HL-60 (cell line): ENCODE data around the gene SPATS2L.

Experiments used
- DNase-seq, 2 experiments: peaks; one replicate each; pipeline ENCODE4 v3.0.0-alpha.2; 2010 to 2020; ENCODE audit warnings: low read depth in 1 of 2, low spot score in 1 of 2
- H3K27ac ChIP-seq: fragments of 250-450 bp; sonication (Bioruptor Pico); replicated peaks from 2 replicates; pipeline ENCODE4 v1.5.1; 2020; ENCODE audit warnings: mild to moderate bottlenecking, moderate library complexity
- H3K27me3 ChIP-seq: fragments of 250-450 bp; sonication (Bioruptor Pico); 2 replicates; pipeline ENCODE4 v1.5.1; 2021; ENCODE audit warnings: mild to moderate bottlenecking, moderate library complexity; ENCODE audit not compliant: insufficient read depth, poor library complexity, severe bottlenecking
- H3K4me3 ChIP-seq: replicated peaks from 2 replicates; pipeline ENCODE4 v1.5.1; 2011; ENCODE audit warnings: mild to moderate bottlenecking, control low read depth, low read length; ENCODE audit not compliant: insufficient read depth
- GABPA ChIP-seq: IDR thresholded peaks from 2 replicates; pipeline ENCODE4 v1.6.1; 2012; ENCODE audit warnings: low read depth
- POLR2AphosphoS5 ChIP-seq: IDR thresholded peaks from 2 replicates; pipeline ENCODE4 v1.6.1; 2012; ENCODE audit warnings: low read depth
- SPI1 ChIP-seq: IDR thresholded peaks from 2 replicates; pipeline ENCODE4 v1.6.1; 2012; ENCODE audit warnings: low read depth, mild to moderate bottlenecking, borderline replicate concordance
- TF ChIP-seq, protein P1 (sequence below): IDR thresholded peaks from one replicate; pipeline ENCODE4 v1.5.1; 2011; ENCODE audit warnings: low read length, control low read depth, inconsistent platforms; ENCODE audit not compliant: insufficient read depth
- TF ChIP-seq, protein P2 (sequence below): IDR thresholded peaks from 2 replicates; pipeline ENCODE4 v1.6.1; 2012; ENCODE audit warnings: low read depth; ENCODE audit not compliant: insufficient replicate concordance

Gene SPATS2L

DNA sequence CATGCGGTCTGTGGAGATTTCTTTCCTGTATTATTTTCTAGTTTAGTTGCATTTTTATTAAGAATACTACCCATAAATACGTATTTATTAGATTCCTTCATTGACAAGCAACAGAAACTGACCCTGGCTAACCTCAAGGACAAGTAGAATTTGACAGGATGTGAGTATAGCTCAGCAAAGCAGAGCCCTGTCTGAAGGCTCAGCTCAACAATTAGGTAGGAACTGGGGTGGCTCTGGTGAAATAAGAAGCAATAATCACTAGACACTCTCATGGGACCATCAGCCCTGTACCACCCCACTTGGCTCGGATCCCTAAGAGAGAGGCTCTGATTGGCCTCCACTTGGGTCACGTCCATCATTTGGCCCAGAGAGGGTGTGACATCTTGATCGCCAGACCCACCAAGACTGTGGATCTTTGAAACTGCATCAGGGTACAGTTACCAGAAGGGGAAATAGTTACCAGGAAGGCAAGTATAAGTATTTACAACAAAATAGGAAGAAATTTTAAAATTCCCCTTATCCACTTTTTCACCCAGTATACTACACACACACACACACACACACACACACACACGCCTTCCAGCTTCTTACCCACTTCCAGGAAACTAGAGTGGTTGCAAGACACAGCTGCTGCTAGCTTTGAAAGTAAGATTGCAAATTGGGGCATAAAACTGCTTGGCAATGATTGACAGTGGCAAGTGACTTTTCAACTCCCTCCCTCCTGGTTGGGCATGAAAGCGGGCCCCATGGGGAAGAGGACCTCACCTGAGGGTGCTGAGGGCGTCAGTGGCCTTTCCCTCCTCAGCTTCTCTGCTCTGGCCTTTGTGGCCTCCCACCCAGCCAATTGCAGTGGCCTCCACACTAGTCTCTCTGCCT, 161.6 kb downstream of the SPATS2L start:
- H3K27me3 ChIP-seq: no peaks in the 10 kb centered on the region
- H3K4me3 ChIP-seq: no peak overlapping the region
- TF ChIP-seq GABPA: no peak
- TF ChIP-seq, protein P1, sequence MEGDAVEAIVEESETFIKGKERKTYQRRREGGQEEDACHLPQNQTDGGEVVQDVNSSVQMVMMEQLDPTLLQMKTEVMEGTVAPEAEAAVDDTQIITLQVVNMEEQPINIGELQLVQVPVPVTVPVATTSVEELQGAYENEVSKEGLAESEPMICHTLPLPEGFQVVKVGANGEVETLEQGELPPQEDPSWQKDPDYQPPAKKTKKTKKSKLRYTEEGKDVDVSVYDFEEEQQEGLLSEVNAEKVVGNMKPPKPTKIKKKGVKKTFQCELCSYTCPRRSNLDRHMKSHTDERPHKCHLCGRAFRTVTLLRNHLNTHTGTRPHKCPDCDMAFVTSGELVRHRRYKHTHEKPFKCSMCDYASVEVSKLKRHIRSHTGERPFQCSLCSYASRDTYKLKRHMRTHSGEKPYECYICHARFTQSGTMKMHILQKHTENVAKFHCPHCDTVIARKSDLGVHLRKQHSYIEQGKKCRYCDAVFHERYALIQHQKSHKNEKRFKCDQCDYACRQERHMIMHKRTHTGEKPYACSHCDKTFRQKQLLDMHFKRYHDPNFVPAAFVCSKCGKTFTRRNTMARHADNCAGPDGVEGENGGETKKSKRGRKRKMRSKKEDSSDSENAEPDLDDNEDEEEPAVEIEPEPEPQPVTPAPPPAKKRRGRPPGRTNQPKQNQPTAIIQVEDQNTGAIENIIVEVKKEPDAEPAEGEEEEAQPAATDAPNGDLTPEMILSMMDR: no peak
- TF ChIP-seq SPI1: no peak
- TF ChIP-seq, protein P2, sequence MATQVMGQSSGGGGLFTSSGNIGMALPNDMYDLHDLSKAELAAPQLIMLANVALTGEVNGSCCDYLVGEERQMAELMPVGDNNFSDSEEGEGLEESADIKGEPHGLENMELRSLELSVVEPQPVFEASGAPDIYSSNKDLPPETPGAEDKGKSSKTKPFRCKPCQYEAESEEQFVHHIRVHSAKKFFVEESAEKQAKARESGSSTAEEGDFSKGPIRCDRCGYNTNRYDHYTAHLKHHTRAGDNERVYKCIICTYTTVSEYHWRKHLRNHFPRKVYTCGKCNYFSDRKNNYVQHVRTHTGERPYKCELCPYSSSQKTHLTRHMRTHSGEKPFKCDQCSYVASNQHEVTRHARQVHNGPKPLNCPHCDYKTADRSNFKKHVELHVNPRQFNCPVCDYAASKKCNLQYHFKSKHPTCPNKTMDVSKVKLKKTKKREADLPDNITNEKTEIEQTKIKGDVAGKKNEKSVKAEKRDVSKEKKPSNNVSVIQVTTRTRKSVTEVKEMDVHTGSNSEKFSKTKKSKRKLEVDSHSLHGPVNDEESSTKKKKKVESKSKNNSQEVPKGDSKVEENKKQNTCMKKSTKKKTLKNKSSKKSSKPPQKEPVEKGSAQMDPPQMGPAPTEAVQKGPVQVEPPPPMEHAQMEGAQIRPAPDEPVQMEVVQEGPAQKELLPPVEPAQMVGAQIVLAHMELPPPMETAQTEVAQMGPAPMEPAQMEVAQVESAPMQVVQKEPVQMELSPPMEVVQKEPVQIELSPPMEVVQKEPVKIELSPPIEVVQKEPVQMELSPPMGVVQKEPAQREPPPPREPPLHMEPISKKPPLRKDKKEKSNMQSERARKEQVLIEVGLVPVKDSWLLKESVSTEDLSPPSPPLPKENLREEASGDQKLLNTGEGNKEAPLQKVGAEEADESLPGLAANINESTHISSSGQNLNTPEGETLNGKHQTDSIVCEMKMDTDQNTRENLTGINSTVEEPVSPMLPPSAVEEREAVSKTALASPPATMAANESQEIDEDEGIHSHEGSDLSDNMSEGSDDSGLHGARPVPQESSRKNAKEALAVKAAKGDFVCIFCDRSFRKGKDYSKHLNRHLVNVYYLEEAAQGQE: no peak
- DNase-seq: no peak
- no peak overlapping the region for H3K27ac ChIP-seq

GRCh38 chr2:200469708-200470211, 163.3 kb downstream of the SPATS2L start:
- DNase-seq: no peak
- Histone ChIP-seq H3K27me3 (no peaks in the 10 kb centered on the region), H3K4me3 (no peak overlapping the region), H3K27ac (no peak overlapping the region)
- TF ChIP-seq, protein P2: no peak
- TF ChIP-seq SPI1 (no peak), POLR2AphosphoS5 (no peak), GABPA (no peak)
- TF ChIP-seq, protein P1: no peak

- Histone ChIP-seq H3K27me3 (no peaks in the 10 kb centered on the region), H3K4me3 (no peak overlapping the region), H3K27ac (no peak overlapping the region)
- TF ChIP-seq GABPA (no peak), SPI1 (no peak), POLR2AphosphoS5 (no peak)
- TF ChIP-seq, protein P2: no peak
- TF ChIP-seq, protein P1: no peak
- DNase-seq: no peak
Measured at GRCh38 chr2:200470230-200470629, 163.7 kb downstream of the SPATS2L start.
